GM12892 (cell line): Measurements from ENCODE around the gene USP37.

Experiments
- POLR2A ChIP-seq: IDR thresholded peaks from 2 replicates; pipeline ENCODE4 v1.6.1; 2011; ENCODE audit warnings: low read depth, low read length, control low read depth
- TAF1 ChIP-seq: IDR thresholded peaks from 2 replicates; pipeline ENCODE4 v1.6.1; 2011; ENCODE audit warnings: low read depth, mild to moderate bottlenecking, control low read depth, low read length, borderline replicate concordance

- TF ChIP-seq POLR2A (no peak), TAF1 (no peak)
Measured at GRCh38 chr2:218432676-218433365, 135.3 kb downstream of the USP37 start.
